ENCODE data around the gene PTPRS.
"Not testable (repeated sequence)": the region's sequence is repeated elsewhere in the genome, so short reads cannot be mapped to it uniquely, and the experiment has no call there.

PTPRS gene

GRCh38 chr19:5334366-5334739 is 6.3 kb downstream of the PTPRS start:
- no peak for DNase-seq (ENCODE audit: low spot score)
- no peak for FAIRE-seq

GRCh38 chr19:5333581-5334365 is 6.8 kb downstream of the PTPRS start:
- no peak for FAIRE-seq
- DNase-seq (ENCODE audit: low spot score) = no peak

GRCh38 chr19:5332501-5332900 is 8.1 kb downstream of the PTPRS start:
- DNase-seq (ENCODE audit: low spot score) (no peak), FAIRE-seq (no peak)

GRCh38 chr19:5331790-5332189 is 8.8 kb downstream of the PTPRS start:
- FAIRE-seq (no peak), DNase-seq (ENCODE audit: low spot score) (no peak)

- DNase-seq (ENCODE audit: low spot score) (no peak), FAIRE-seq (no peak)
Measured at GRCh38 chr19:5330307-5330720, 10.3 kb downstream of the PTPRS start.

- FAIRE-seq (no peak), DNase-seq (ENCODE audit: low spot score) (no peak)
Measured at GRCh38 chr19:5329141-5329540, 11.5 kb downstream of the PTPRS start.

GRCh38 chr19:5328407-5328806 is 12.2 kb downstream of the PTPRS start:
- FAIRE-seq; DNase-seq (ENCODE audit: low spot score): not testable (repeated sequence)

- FAIRE-seq = no peak
Measured at GRCh38 chr19:5326986-5327623, 13.5 kb downstream of the PTPRS start.

GRCh38 chr19:5326545-5326944 is 14.1 kb downstream of the PTPRS start:
- DNase-seq (ENCODE audit: low spot score) (no peak), FAIRE-seq (no peak)

More at GRCh38 chr19:5326986-5327623, 13.5 kb downstream of the PTPRS start:
- no peak for DNase-seq (ENCODE audit: low spot score)

GRCh38 chr19:5324947-5325346 is 15.7 kb downstream of the PTPRS start:
- FAIRE-seq (no peak), DNase-seq (ENCODE audit: low spot score) (no peak)

GRCh38 chr19:5323475-5323811 is 17.2 kb downstream of the PTPRS start:
- DNase-seq (ENCODE audit: low spot score) (no peak), FAIRE-seq (no peak)

GRCh38 chr19:5321851-5322681 is 18.5 kb downstream of the PTPRS start:
- FAIRE-seq = no peak
- DNase-seq (ENCODE audit: low spot score) = no peak

GRCh38 chr19:5321066-5321642 is 19.5 kb downstream of the PTPRS start:
- FAIRE-seq (no peak), DNase-seq (ENCODE audit: low spot score) (no peak)

GRCh38 chr19:5319516-5319915 is 21.1 kb downstream of the PTPRS start:
- DNase-seq (ENCODE audit: low spot score) (no peak), FAIRE-seq (no peak)

- FAIRE-seq (no peak), DNase-seq (ENCODE audit: low spot score) (no peak)
Measured at GRCh38 chr19:5318306-5318705, 22.3 kb downstream of the PTPRS start.

GRCh38 chr19:5317321-5317720 is 23.3 kb downstream of the PTPRS start:
- FAIRE-seq = no peak

GRCh38 chr19:5316138-5316537 is 24.5 kb downstream of the PTPRS start:
- DNase-seq (ENCODE audit: low spot score) (no peak), FAIRE-seq (no peak)

More at GRCh38 chr19:5317321-5317720, 23.3 kb downstream of the PTPRS start:
- DNase-seq (ENCODE audit: low spot score) = no peak

- DNase-seq (ENCODE audit: low spot score) = no peak
- FAIRE-seq = no peak
Measured at GRCh38 chr19:5314907-5315298, 25.7 kb downstream of the PTPRS start.

- FAIRE-seq (no peak), DNase-seq (ENCODE audit: low spot score) (peak; percentile 29)
Measured at GRCh38 chr19:5314012-5314906, 26.4 kb downstream of the PTPRS start.

- DNase-seq (ENCODE audit: low spot score) (no peak), FAIRE-seq (no peak)
Measured at GRCh38 chr19:5313307-5313706, 27.3 kb downstream of the PTPRS start.

- peak; percentile 9 for FAIRE-seq
- no peak for DNase-seq (ENCODE audit: low spot score)
Measured at GRCh38 chr19:5312058-5312457, 28.6 kb downstream of the PTPRS start.
